ENCODE results near the gene MBNL2.

MBNL2 gene

GRCh38 chr13:97273341-97273831, 51.3 kb downstream of the MBNL2 start:
- DNase-seq (ENCODE audit: low read depth in 2 of 2) = no peak

- DNase-seq (ENCODE audit: low read depth in 2 of 2) = no peak
Measured at GRCh38 chr13:97274829-97275649, 52.9 kb downstream of the MBNL2 start.

GRCh38 chr13:97275776-97276501, 53.8 kb downstream of the MBNL2 start:
- no peak for DNase-seq (ENCODE audit: low read depth in 2 of 2)

GRCh38 chr13:97276862-97277269, 54.7 kb downstream of the MBNL2 start:
- DNase-seq (ENCODE audit: low read depth in 2 of 2) = no peak

- DNase-seq (ENCODE audit: low read depth in 2 of 2) = no peak
Measured at GRCh38 chr13:97278435-97279411, 56.6 kb downstream of the MBNL2 start.

GRCh38 chr13:97279913-97280312, 57.8 kb downstream of the MBNL2 start:
- DNase-seq (ENCODE audit: low read depth in 2 of 2) = no peak

- no peak for DNase-seq (ENCODE audit: low read depth in 2 of 2)
Measured at GRCh38 chr13:97280478-97280877, 58.3 kb downstream of the MBNL2 start.

GRCh38 chr13:97281028-97281427, 58.9 kb downstream of the MBNL2 start:
- no peak for DNase-seq (ENCODE audit: low read depth in 2 of 2)

- no peak for DNase-seq (ENCODE audit: low read depth in 2 of 2)
Measured at GRCh38 chr13:97282705-97283104, 60.6 kb downstream of the MBNL2 start.

- DNase-seq (ENCODE audit: low read depth in 2 of 2) = no peak
Measured at GRCh38 chr13:97283888-97284287, 61.8 kb downstream of the MBNL2 start.

- no peak for DNase-seq (ENCODE audit: low read depth in 2 of 2)
Measured at GRCh38 chr13:97284558-97284957, 62.4 kb downstream of the MBNL2 start.

GRCh38 chr13:97285221-97285955, 63.3 kb downstream of the MBNL2 start:
- DNase-seq (ENCODE audit: low read depth in 2 of 2) = no peak

GRCh38 chr13:97286317-97287046, 64.3 kb downstream of the MBNL2 start:
- no peak for DNase-seq (ENCODE audit: low read depth in 2 of 2)

- no peak for DNase-seq (ENCODE audit: low read depth in 2 of 2)
Measured at GRCh38 chr13:97287047-97287383, 64.9 kb downstream of the MBNL2 start.

- no peak for DNase-seq (ENCODE audit: low read depth in 2 of 2)
Measured at GRCh38 chr13:97288486-97288900, 66.4 kb downstream of the MBNL2 start.

GRCh38 chr13:97289514-97290298, 67.6 kb downstream of the MBNL2 start:
- no peak for DNase-seq (ENCODE audit: low read depth in 2 of 2)

GRCh38 chr13:97295283-97296182, 73.4 kb downstream of the MBNL2 start:
- no peak for DNase-seq (ENCODE audit: low read depth in 2 of 2)

GRCh38 chr13:97296740-97297139, 74.6 kb downstream of the MBNL2 start:
- no peak for DNase-seq (ENCODE audit: low read depth in 2 of 2)

- DNase-seq (ENCODE audit: low read depth in 2 of 2) = no peak
Measured at GRCh38 chr13:97298816-97299215, 76.7 kb downstream of the MBNL2 start.

Data from stimulated activated CD4-positive, alpha-beta T cell treated with anti-CD3 and anti-CD28 coated beads, Interleukin-15, amount 100 ng/mL, for 48 hours (primary cell).